Lower leg skin (tissue), 4 donors: ENCODE measurements around the gene ASPG. TPM values are rescaled to one million over a fixed set of nuclear protein-coding genes. Genes with fewer than 3 reads are reported as not detected.

Source experiments
- DNase-seq, 2 donors: peaks; one replicate each; pipeline ENCODE4 v3.0.0-alpha.2; 2019; ENCODE audit warnings: low spot score in 2 of 2
- H3K4me3 ChIP-seq: fragments of 200-600 bp; sonication (generic); 2 replicates; pipeline ENCODE4 v1.5.1; 2017; ENCODE audit warnings: mild to moderate bottlenecking, low read depth; ENCODE audit not compliant: poor library complexity, severe bottlenecking
- POLR2A ChIP-seq, 2 donors: fragments of 450-650 bp; IDR thresholded peaks; one replicate each; pipeline ENCODE4 v1.6.1; 2016 to 2017; ENCODE audit warnings: antibody characterized with exemption in 2 of 2, mild to moderate bottlenecking in 1 of 2, moderate library complexity in 1 of 2
- WGBS, 2 donors: methylation state at CpG; one replicate each; pipeline ENCODE4 v1.1.5; 2018; 5-methylcytosine and 5-hydroxymethylcytosine counted together
- intact Hi-C: fragments of 100-400 bp; cut with DNase I; formaldehyde crosslinking; loops from one replicate; pipeline ENCODE4 v1.15.0; 2023; ENCODE audit warnings: low total_unique reads
- total RNA-seq, 4 donors: library from RNA; depleted of rRNA; stranded (reverse); fragments of >200 nt; gene quantifications; one replicate each; pipeline ENCODE4 v1.1.0, GENCODE V29; 2016
- TF ChIP-seq, protein P1 (sequence below), 3 donors: fragments of 450-650 bp; IDR thresholded peaks; one replicate each; pipeline ENCODE4 v1.5.1; 2016; ENCODE audit warnings: antibody characterized with exemption in 3 of 3, mild to moderate bottlenecking in 3 of 3, moderate library complexity in 2 of 3

ASPG gene
- total RNA-seq, 4 donors from 2014 or later, result 12.1 to 56.6 (median 25.4) TPM

- no peak overlapping the region for H3K4me3 ChIP-seq
- TF ChIP-seq, protein P1, sequence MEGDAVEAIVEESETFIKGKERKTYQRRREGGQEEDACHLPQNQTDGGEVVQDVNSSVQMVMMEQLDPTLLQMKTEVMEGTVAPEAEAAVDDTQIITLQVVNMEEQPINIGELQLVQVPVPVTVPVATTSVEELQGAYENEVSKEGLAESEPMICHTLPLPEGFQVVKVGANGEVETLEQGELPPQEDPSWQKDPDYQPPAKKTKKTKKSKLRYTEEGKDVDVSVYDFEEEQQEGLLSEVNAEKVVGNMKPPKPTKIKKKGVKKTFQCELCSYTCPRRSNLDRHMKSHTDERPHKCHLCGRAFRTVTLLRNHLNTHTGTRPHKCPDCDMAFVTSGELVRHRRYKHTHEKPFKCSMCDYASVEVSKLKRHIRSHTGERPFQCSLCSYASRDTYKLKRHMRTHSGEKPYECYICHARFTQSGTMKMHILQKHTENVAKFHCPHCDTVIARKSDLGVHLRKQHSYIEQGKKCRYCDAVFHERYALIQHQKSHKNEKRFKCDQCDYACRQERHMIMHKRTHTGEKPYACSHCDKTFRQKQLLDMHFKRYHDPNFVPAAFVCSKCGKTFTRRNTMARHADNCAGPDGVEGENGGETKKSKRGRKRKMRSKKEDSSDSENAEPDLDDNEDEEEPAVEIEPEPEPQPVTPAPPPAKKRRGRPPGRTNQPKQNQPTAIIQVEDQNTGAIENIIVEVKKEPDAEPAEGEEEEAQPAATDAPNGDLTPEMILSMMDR (IDR thresholded peaks at IDR 0.05), result no peak
- no peak for TF ChIP-seq POLR2A (IDR thresholded peaks at IDR 0.05)
- WGBS, 2 donors, result 68 to 79% methylated on average over 9 of the region's 9 CpGs
- DNase-seq, result no peak
- intact Hi-C loops, result no loop called here
Observed at GRCh38 chr14:104049576-104050240, 35.8 kb upstream of the ASPG start.

GRCh38 chr14:104051092-104051813, 34.2 kb upstream of the ASPG start:
- no peak for DNase-seq
- TF ChIP-seq, protein P1 (IDR thresholded peaks at IDR 0.05), result no peak
- no peak for TF ChIP-seq POLR2A (IDR thresholded peaks at IDR 0.05)
- WGBS, 2 donors, result 88% methylated on average over 5 of the region's 5 CpGs
- intact Hi-C loops, result no loop called here
- no peak overlapping the region for H3K4me3 ChIP-seq

- 80 to 81% methylated on average over 16 of the region's 16 CpGs for WGBS, 2 donors
Observed at GRCh38 chr14:104054222-104054905, 31.1 kb upstream of the ASPG start.

GRCh38 chr14:104062281-104062680, 23.2 kb upstream of the ASPG start:
- 76 to 91% methylated on average over 1 of the region's 1 CpG for WGBS, 2 donors
- DNase-seq, result no peak
- no peak overlapping the region for H3K4me3 ChIP-seq
- TF ChIP-seq POLR2A (IDR thresholded peaks at IDR 0.05), result no peak
- TF ChIP-seq, protein P1 (IDR thresholded peaks at IDR 0.05), result no peak
- intact Hi-C loops, result no loop called here

More at GRCh38 chr14:104054222-104054905, 31.1 kb upstream of the ASPG start:
- DNase-seq, result no peak
- no peak overlapping the region for H3K4me3 ChIP-seq
- intact Hi-C loops, result no loop called here
- TF ChIP-seq, protein P1 (IDR thresholded peaks at IDR 0.05), result no peak
- no peak for TF ChIP-seq POLR2A (IDR thresholded peaks at IDR 0.05)

- TF ChIP-seq POLR2A (IDR thresholded peaks at IDR 0.05), result no peak
- TF ChIP-seq, protein P1 (IDR thresholded peaks at IDR 0.05), result no peak
- H3K4me3 ChIP-seq, result no peak overlapping the region
- DNase-seq, result no peak
- 58 to 62% methylated on average over 9 to 10 of the region's 10 CpGs for WGBS, 2 donors
- intact Hi-C loops, result no loop called here
Observed at GRCh38 chr14:104064003-104064402, 21.5 kb upstream of the ASPG start.
